ENCODE measurements around the gene GMPR2.
"Not testable (repeated sequence)": the region's sequence is repeated elsewhere in the genome, so short reads cannot be mapped to it uniquely, and the experiment has no call there.

The GMPR2 gene

GRCh38 chr14:24196071-24197055 is 36.4 kb upstream of the GMPR2 start:
- Mint-ChIP-seq H3K4me1 (peaks cover 35% of the 10 kb centered on the region), H3K27me3 (ENCODE audit: low read depth) (no peaks in the 10 kb centered on the region), H3K9me3 (no peaks in the 10 kb centered on the region), H3K36me3 (ENCODE audit: low read depth) (peaks cover 41% of the 10 kb centered on the region), H3K4me3 (peak overlapping the region; percentile 90 to 99 (median 97)), H3K27ac (peak overlapping the region; percentile 95 to 97 (median 95))
- TF ChIP-seq CTCF (IDR thresholded peaks at IDR 0.05; ENCODE audit: unreplicated experiment in 3 of 3) = no peak

DNA sequence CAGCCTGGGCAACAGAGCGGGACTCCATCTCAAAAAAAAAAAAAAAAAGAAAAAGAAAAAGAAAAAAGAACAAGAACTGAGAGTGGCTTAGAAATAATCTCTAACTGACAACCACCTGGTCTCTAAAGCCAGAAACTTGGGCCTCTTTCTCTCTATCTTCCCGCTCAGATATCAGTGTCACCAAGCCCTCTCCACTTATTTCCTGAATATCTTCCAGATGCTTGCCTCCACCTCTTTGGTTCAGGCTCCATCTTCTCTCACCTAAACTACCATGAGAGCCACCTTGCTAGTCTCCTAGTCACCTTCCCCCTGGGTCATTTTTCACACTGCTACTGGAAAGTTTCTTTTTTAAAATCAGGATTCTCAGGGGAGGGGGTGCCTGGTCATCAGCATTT is 35.7 kb upstream of the GMPR2 start:
- no peaks in the 10 kb centered on the region for H3K27me3 Mint-ChIP-seq (ENCODE audit: low read depth)
- TF ChIP-seq CTCF (IDR thresholded peaks at IDR 0.05; ENCODE audit: unreplicated experiment in 3 of 3) = no peak
- peaks cover 35% of the 10 kb centered on the region for H3K4me1 Mint-ChIP-seq
- peak overlapping the region; percentile 86 to 90 (median 89) for H3K4me3 Mint-ChIP-seq
- peak overlapping the region; percentile 67 to 90 (median 82) for H3K27ac Mint-ChIP-seq
- no peaks in the 10 kb centered on the region for H3K9me3 Mint-ChIP-seq
- H3K36me3 Mint-ChIP-seq (ENCODE audit: low read depth) = peaks cover 44% of the 10 kb centered on the region

DNA sequence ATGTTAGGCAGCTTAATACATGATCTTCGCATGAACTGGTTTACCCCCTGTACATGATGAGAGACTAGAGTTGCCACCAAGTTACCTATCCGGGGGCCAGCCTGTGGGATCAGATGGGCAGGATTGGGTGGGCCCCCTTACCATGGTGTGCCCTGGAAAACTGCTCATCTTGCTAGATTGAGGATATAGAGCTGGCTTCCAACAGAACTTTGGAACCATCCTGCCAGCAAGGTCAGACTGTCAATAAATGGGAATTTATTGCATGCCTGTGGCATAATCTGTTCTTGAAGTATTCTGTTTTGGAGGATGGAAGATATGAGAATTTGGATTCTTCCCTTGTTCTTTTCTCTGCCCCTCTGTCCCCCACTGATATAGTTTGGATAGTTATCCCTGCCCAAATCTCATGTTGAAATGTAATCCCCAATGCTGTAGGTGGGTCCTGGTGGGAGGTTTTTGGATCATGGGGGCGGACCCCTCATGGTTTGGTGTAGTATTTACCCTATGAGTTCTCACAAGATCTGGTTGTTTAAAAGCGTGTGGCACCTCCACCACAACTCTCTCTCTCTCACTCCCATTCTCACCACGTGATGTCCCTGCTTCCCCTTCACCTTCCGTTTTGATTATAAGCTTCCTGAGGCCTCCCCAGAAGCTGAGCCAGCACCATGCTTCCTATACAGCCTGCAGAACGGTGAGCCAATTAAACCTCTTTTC is 33.8 kb upstream of the GMPR2 start:
- Mint-ChIP-seq H3K27me3 (ENCODE audit: low read depth) (no peaks in the 10 kb centered on the region), H3K36me3 (ENCODE audit: low read depth) (peaks cover 46% of the 10 kb centered on the region), H3K4me3 (peak overlapping the region; percentile 39 to 68 (median 64)), H3K9me3 (peaks cover 7% of the 10 kb centered on the region), H3K4me1 (peaks cover 34% of the 10 kb centered on the region), H3K27ac (peak overlapping the region in 2 of 3 experiments; percentile 17 to 41)
- TF ChIP-seq CTCF (IDR thresholded peaks at IDR 0.05; ENCODE audit: unreplicated experiment in 3 of 3) = no peak

DNA sequence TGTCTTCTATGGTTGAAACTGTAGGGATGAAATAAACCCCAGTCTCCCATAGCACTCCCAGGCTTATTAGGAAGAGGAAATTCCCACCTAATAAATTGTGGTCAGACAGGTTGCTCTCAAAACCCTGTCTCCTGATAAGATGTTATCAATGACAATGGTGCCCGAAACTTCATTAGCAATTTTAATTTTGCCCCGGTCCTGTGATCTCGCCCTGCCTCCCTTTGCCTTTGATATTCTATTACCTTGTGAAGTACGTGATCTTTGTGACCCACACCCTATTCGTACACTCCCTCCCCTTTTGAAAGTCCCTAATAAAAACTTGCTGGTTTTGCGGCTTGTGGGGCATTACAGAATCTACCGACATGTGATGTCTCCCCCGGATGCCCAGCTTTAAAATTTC is 30.2 kb upstream of the GMPR2 start:
- H3K27ac Mint-ChIP-seq; H3K9me3 Mint-ChIP-seq; H3K4me1 Mint-ChIP-seq; H3K4me3 Mint-ChIP-seq; H3K27me3 Mint-ChIP-seq (ENCODE audit: low read depth): not testable (repeated sequence)
- H3K36me3 Mint-ChIP-seq (ENCODE audit: low read depth) = peaks cover 77% of the 10 kb centered on the region

GRCh38 chr14:24203249-24203886 is 29.4 kb upstream of the GMPR2 start:
- not testable (repeated sequence) for H3K4me3 Mint-ChIP-seq; H3K27me3 Mint-ChIP-seq (ENCODE audit: low read depth); H3K4me1 Mint-ChIP-seq; H3K27ac Mint-ChIP-seq; H3K9me3 Mint-ChIP-seq
- peaks cover 84% of the 10 kb centered on the region for H3K36me3 Mint-ChIP-seq (ENCODE audit: low read depth)

GRCh38 chr14:24204163-24205146 is 28.3 kb upstream of the GMPR2 start:
- peaks cover 79% of the 10 kb centered on the region for H3K36me3 Mint-ChIP-seq (ENCODE audit: low read depth)
- TF ChIP-seq CTCF (IDR thresholded peaks at IDR 0.05; ENCODE audit: unreplicated experiment in 3 of 3) = no peak
- no peaks in the 10 kb centered on the region for H3K4me1 Mint-ChIP-seq
- peaks cover 7% of the 10 kb centered on the region for H3K9me3 Mint-ChIP-seq
- H3K27ac Mint-ChIP-seq = no peak overlapping the region
- no peaks in the 10 kb centered on the region for H3K27me3 Mint-ChIP-seq (ENCODE audit: low read depth)
- H3K4me3 Mint-ChIP-seq = no peak overlapping the region

Data from nephron (organoid).